ENCODE results near the gene SNAP25.

Gene SNAP25

DNA sequence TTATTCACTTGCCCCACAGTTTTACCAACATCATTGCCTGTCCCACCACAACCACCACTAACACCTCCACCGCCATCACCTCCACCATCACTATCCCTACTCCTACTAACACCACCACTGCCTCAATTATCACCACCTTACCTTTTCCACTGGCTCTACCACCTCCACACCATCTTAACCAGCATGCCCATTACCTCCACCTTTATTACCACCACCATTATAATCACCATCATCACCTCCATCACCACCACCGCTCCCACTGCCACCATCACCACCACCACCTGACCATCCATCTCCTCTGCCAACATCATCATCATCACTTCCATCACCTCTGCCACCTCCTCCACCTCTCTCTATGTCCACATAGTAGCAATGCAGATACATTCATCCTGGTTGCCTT lies 90.0 kb downstream of the SNAP25 start:
- DNase-seq = no peak

DNA sequence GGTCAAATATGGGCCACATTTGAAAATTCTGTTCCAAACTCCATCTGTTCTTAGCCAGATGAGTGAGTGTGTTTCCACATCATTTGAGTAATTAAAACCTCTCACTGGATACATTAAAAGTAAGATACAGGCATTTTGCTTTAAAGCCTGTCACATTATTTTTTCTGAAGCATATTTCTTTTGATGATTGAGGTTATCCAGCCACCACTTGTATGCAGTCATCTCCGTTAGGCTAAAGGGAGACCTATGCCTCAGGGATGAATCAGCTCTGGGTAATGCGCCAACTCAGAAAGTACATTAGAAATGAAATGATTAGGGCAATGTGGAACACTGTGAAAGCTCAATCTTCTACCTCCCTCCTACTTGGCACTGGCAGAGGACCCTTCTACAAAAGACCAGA lies 90.7 kb downstream of the SNAP25 start:
- DNase-seq = no peak

DNA sequence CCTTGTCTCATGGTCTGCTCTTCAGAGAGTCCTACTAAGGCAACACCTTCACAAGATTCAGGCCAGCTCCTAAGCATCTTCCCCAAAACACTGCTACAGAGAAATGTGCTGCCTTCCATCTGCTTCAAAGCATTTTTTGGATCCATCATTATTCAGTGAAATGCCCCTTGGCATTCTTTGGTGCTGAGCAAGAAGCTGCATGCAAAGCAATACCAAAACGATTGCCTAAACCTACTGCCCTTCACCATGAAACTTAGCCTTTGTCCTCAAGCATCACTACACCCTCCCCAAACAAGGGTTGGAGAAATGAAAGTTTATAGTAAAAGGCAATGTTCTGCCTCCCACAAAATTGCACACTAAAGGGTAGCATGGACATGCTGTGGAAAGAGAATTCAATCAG lies 93.5 kb downstream of the SNAP25 start:
- DNase-seq = no peak

DNA sequence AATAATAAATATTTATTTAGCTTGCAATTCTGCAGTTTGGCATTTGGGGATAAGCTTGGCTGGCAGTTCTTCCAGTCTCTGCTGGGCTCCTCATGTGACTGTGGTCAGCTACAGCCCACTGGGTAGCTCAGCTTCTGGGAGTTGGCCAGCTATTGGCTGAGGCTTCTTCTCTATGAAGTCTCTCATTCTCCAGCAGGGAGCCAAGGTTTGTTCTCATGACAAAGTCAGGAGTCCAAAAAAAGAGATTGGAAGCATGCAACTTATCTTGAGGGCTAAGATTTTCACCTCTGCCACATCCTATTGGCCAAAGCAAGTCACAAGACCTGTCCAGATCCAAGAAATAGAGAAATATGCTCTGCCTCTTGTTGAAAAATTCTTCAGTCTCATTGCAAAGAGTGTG lies 94.6 kb downstream of the SNAP25 start:
- no peak for DNase-seq

DNA sequence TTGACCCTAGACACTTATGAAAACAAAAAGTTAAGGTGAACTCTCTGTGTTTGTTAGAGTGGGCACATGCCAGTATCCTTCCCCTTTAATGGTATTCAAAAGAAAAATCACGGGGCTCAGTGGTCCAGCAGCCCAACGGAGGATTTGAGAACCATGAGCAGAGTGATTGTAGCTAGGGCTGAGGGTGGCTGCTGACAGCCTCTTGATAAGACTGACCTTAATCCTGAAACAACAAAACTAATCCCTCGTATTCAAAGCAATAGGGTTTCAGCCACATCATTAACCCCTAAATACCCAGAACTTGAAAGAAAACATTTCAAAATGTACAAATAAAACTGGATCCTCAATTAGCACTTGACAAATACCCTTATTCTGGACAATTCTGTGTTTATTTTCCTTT lies 95.1 kb downstream of the SNAP25 start:
- no peak for DNase-seq

DNA sequence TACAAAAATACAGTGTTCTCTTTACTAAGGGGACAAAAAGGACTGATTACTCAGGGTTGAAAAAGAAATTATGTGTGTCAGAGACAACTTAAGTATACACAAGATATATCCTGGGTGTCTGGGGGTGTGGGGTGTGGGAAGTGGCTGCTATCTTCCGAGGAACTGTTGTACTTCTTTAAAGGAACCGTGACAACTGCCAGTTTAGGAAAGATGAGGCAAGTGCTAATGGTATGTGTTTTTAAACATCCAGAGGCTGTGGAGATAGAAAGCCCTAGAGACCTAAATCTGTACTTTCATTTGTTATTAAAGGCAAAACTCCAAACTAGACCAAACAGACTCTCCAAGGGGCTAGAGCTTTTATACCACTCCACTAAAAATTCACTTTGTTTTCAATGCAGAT lies 95.6 kb downstream of the SNAP25 start:
- DNase-seq = no peak

DNA sequence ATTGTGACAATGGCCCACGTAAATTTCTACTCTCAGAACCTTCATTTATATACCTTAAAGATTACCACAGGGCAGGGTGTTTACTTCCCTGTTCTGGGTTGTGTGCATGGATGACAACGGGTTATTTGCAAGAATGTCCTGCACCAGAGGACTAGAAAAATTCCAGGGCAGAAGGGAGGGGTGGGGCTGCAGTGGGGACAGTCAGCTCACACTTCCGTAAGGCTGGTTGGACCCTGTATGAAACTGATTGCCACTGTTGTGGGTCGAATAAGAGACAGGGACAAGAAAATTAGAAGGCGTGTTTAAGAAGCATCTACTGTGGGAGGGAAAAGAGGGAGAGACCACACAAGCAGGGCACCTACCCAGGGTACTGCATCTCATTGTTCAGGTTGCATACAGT lies 96.5 kb downstream of the SNAP25 start:
- DNase-seq = no peak

DNA sequence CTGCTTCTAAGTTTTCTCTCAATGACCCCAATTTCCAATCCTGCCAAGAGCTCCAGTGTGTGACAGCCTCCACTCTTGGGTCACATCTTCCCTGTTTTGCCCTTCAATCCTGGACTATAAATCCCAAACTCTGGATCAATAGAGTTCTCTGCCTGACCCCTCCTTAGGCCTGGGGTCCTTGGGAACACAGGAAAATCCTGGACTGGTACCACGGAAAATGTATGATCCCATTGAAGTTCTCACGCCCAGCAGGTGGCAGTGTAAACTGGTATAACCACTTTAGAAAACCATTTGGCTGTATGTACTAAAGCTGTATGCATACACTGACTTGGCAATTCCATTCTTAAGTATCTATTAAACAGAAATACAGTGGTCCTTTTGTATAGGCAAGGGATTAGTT lies 98.0 kb downstream of the SNAP25 start:
- no peak for DNase-seq

DNA sequence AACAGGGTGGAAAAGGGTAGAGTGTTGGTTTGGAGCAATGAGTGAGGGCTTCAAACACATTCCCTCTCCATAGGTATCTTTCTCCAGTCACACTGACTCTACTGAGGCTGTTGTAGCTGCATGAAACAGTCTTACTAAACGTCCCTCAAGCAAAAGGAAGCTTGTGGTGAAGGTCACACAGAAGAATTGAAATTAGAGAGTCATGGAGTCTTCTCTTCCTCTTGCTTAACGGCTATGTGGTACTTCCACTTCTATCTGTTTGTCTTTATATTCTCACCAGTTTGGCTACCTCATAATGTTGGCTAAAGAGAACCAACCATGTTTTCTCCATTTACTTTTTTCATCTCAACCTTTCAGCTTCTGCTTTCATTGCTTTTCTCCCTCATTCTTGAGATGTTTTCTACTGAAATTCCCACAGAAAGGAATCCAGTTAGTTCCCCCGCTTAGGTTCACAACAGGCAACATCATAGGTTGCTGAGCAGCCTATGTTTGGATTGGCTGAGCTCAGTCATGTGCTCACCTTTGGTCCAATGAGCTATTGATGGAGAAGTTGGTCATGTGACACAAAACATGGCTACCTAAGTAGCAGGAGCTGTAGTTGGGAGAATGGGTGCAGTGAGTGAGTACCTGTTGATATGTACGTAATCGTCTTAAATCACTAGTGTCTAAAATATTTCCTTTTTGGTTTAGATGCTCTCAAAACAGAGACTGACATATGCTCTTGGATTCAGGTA lies 99.8 kb downstream of the SNAP25 start:
- no peak for DNase-seq

DNA sequence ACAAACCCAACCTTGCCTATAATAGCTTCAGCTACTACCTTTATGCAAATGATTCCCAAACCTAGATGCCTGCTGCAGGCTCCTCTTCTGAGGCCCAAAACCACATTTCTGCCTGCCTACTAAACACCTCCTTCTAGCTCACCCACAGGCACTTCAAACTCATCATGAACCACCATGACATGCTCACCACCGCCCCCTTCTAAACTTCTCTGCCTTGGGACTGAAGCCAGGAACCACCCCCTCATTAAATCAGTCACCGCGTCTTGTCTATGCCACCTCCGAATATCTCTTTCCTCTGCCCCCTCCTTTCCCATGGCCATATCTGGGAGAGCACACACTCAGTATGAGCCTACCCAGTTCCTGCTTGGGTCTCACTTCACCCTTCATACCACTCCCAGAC lies 101.2 kb downstream of the SNAP25 start:
- no peak for DNase-seq

DNA sequence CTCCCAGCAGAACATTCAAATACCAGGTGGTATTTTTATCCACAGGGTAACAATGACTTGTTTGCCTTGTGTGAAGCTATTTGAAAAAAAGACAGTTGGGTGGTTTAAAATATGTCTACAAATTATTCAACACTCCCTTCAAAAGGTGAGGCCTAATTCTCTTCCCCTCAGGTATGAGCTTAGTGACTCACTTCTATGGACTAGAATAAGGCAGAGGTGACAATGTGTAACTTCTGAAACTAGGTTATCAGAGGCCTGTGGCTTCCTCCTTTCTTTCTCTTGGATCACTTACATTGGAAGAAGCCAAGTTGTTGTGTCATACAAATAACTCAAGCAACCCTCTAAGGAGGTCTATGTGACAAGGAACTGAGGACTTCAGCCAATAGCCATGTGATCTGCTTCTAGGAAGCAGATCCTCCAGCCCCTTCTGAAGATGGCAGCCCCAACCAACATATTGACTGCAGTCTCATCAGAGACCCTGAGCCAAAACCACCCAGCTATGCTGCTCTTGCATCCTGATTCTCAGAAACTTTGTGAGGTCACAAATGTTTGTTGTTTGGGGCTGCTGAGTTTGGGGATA lies 102.6 kb downstream of the SNAP25 start:
- DNase-seq = no peak

DNA sequence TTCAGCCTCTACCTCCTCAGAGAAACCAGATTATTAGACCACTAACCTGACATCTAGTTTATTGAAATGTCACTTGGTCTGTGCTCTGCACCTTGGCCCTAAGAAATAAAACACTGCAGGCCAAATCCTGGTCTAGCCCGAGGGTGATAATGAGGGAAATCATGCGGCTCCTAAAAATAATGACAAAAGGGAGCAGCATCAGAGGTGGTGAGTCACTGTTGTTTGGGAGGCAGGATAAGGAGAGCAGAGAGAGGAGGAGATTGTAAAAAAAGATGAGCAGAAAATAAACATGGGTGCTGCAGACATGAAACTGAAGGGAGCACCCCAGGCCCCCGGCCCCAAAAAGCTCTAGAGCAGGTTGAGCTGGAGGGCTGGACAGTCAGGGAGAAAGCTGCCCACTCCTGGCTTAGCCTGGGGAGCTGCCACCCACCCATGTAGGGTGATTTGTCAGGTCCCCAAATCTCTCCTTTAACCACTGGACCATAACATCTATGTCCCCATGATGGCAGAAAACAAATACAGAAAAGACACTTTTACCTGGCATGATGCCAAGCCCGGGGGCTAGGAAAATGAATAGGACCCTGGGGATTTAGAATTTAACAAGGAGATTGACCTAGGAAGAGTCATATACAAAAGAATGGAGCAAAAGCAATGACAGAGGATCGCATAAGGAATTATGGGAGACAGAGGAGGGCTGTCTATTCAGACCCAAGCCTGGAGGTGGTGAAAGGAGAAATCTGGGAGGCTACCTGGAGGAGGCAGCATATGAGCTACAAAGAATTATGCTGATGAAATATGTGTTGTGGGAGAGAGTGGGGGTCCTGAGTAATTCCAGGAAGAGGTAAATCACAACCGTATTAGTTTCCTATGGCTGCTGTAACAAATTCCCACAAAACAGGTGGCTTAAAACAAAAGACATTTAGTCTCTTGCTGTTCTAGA lies 103.7 kb downstream of the SNAP25 start:
- no peak for DNase-seq

DNA sequence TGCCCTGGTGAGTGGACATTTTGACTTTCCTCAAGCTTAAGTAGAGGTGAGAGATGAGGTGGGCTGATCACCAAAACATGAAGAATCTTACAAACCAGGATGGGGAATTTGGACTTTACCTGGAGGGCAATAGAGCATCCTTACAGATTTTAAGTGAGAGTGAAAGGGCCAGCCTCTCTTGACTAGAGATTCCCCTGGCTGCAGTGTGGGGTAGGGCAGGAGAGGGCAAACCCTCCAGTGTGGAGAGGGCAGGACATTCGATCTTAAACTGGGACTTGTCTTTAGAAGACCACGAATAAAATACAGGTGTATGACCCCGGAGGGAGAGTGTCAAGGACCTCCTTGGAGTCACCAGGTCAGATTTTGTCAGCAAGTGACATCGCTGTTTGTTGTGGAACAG lies 105.1 kb downstream of the SNAP25 start:
- DNase-seq = no peak

DNA sequence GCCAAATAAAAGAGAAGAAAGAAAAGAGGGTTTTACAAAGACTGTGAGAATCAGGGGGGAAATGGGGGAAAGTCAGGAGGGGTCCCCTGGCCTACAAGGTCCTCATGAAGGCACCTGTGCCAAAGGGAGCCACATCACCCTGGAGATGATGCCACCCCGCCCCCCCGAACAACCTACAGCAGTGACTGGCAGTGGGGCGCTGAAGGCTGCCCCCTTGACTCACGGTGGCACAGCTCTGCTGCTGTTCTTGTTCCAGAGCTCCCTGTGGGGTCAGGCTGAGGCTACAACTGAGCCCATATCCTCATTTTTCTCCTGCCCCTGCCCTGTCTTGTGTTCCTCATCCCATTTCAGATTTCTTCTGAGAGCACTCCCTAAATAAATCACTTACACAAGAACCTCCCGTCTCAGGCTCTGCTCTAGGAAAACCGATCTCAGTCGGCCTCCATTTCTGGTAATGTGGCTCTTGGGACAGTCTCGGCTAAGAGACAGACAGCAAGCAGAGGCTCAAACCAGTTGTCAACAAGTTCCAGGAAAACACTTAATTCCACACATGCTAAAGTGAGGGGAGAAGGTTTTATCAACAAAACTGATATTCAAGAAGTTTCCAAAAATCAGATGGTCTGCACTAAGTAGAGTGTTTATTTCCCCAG lies 105.7 kb downstream of the SNAP25 start:
- DNase-seq = no peak

DNA sequence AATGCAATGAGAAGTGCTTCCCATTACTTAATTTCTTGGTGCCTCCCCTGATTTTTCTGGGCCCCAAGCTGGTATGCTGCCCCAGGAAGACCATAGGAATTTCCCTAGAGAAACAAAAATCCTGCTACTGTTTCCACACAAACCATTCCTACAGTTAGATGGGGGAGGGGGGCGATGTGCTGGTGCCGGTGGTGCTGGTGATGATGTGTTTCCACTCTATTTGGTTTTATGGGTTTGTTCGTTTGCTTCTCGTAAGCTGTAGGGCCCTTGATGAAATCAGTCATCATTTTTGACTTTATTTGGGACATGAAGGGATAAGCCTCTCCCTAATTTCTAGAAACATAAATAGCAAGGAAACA lies 110.2 kb downstream of the SNAP25 start:
- no peak for DNase-seq

DNA sequence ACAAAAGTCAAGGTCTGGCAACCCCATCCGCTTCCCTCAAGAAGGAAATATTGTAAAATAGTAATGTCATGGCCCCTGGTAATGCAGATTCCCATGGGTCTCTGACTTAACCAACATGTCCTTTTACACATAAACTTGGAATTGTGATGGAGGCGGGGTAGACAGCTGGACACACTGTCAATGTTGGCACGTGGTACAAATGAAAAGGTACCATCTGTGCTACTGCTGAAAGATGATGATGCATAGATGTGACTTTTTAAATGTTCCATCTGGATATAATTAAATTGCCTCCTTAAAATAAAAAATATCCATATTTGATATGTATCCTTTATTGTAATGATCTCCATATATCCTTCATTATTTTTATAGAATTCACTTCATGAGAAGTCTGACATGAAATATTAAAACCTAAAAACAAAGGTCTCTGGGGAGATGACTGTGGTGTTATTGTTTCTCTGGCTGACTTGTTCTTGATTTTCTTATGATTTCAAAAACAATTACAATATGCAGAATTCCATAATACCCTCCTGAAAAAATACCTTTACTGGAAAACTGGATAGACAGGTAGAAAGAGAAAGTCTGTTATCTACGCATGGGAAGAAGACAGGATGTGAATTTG lies 110.9 kb downstream of the SNAP25 start:
- DNase-seq = no peak

DNA sequence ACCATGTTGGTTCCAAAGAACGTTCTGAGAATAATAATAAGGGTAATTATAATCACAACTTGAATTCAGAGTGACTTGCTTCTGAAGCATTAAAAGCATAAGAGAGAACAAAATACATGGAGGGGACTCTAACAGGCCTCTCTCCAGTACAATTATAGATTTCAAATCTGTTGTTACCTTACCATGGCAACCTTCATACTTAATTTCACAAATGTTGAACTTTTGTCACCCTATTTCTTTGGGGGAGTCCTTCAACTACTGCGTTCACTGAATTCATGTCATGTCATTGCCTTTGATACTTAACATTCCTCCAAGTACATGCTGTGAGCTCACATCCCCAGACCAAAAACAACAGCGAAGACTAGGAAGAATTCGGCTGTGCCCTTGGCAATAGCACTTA lies 111.4 kb downstream of the SNAP25 start:
- no peak for DNase-seq

DNA sequence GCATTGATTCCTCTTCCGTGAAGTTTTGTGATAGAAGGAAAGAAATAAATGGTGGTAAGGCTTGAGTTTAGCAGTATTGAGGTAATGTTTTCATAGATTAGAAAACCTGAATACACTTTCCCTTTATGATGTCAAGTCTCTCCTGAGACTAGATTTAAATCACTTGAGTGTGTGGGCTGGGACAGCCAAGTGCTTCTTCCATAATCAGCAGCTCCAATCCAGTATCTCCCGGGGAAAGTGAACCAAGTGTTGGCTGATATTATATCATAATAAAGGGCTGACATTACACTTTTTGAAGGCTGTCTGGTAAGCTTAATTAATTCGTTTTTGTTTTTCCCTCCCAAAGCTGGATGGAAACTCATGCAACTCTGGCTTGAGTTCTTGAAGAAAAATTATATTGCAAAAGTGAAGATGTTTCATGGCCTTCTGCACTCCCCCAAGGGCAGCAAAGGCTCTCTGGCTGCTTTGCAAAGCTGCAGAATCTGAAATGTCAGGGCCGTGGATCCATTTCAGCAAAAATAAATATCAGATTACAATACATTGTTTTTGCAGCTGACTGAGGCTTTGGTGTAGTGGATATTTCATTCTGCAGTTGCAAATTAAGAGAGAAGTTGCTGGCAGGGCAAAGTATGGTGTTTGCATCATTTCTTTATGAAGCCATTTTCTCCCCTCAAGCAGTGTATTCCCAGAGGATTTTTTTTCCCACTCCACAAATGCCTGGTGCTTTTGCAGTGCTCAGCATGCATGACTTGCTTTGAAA lies 114.2 kb downstream of the SNAP25 start:
- no peak for DNase-seq

DNA sequence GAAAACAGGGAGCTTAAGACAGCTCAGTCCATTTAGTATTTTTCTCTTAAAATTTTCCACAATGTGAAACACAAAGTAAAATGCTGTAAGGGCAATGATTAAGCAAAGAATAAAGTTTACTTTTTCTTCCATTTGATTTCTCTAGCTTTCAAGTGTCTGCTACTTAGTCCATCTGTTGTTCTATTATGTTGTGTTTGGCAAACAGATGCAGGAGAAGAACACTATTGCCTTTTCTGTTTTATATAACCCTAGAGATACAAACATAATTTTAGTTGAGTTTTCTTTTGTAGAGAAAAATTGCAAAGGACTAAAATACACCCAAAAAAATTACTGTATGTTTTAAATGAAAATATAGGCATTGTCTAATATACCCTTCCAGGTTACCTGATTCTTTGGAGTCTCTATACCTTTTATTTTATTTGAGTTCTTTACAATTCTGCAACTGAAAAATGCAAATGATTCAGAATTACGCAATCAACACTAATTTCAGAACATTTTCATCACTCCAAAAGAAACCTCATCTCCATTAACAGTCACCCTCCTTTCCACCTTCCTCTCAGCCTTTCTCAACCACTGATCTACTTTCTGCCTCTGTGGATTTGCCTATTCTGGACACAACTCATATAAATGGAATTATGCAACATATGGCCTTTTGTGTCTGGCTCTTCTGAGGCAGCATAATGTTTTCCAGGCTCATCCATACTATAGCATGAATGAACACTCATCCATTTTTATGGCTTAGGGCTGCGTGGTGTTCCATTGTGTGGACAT lies 118.5 kb downstream of the SNAP25 start:
- no peak for DNase-seq

DNA sequence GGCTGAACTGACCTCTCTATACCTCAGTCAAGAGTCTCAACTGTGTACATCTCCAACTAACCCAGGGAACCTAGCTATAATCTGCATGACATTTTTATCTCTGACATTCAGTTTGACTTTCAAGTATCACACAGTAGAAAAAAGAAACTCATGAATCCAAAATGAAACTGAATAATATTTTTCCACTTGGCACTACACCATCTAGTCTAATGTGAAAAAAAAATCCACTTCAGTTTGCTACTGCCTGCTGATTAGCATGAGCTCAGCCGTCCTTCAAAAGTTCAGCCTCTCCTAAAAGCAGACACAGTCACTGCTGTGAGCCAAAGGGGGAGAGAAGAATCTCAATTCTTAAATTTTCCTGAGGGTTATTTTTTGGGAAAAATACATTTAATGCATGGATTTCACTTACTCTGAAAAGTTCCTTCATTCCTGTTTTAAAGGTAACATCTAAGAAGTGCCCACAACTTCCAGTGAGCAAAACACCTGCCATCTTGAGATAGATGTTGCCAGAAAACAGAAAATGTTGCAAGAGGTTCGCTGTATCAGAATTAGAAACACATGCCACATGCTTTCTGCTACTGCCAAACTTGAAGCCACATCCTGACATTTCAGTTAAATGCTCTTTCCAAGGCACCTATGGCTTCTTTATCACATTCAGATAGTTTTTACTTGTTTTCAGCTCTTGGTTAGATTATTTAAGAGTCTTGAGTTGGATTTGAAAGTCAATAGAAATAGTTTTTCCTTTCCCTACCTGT lies 120.0 kb downstream of the SNAP25 start:
- no peak for DNase-seq

DNA sequence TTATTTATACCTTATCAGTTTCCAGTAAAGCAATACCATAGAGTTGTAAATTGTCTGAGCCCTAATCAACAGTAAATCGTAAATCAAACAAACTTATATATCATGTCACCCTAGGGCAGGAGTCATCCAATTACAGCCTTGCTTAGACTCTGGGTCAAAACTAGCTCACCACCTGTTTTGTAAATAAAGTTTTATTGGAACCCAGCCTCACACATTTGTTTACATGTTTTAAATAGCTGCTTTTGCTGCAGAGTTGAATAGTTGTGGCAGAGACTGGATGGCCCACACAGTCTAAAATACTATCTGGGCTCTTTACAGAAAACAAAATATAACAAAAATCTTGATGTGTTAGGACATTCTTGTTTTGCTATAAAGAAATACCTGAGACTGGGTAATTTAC lies 121.0 kb downstream of the SNAP25 start:
- DNase-seq = no peak

All from stimulated activated CD4-positive, alpha-beta T cell treated with anti-CD3 and anti-CD28 coated beads, Interleukin-4, amount 100 ng/mL, for 4 hours (primary cell).